HG03175 (cell line): ENCODE data around the gene CASK.

ENCODE experiments used
- ATAC-seq: cut with Tn5 transposase; IDR thresholded peaks from one replicate; pipeline ENCODE4 v1.9.1; 2021; ENCODE audit warnings: mild to moderate bottlenecking, moderate library complexity; ENCODE audit not compliant: unreplicated experiment

The CASK gene

GRCh38 chrX:41913476-41913875 is 9.9 kb downstream of the CASK start:
- no peak for ATAC-seq

GRCh38 chrX:41912923-41913322 is 10.4 kb downstream of the CASK start:
- no peak for ATAC-seq

- no peak for ATAC-seq
These were observed 14.3 kb downstream of the CASK start for GRCh38 chrX:41909068-41909467.

GRCh38 chrX:41906515-41907187 is 16.7 kb downstream of the CASK start:
- no peak for ATAC-seq

- ATAC-seq = no peak
These were observed 19.8 kb downstream of the CASK start for GRCh38 chrX:41903544-41903943.

- no peak for ATAC-seq
These were observed 23.0 kb downstream of the CASK start for GRCh38 chrX:41900321-41900720.

GRCh38 chrX:41895826-41896225 is 27.5 kb downstream of the CASK start:
- no peak for ATAC-seq

- ATAC-seq = no peak
These were observed 33.3 kb downstream of the CASK start for GRCh38 chrX:41890026-41890423.

GRCh38 chrX:41889317-41890025 is 33.9 kb downstream of the CASK start:
- no peak for ATAC-seq

GRCh38 chrX:41887691-41888090 is 35.7 kb downstream of the CASK start:
- no peak for ATAC-seq

GRCh38 chrX:41885724-41886123 is 37.6 kb downstream of the CASK start:
- ATAC-seq = no peak

- ATAC-seq = no peak
These were observed 42.2 kb downstream of the CASK start for GRCh38 chrX:41881166-41881565.

GRCh38 chrX:41877167-41877566 is 46.2 kb downstream of the CASK start:
- no peak for ATAC-seq

- no peak for ATAC-seq
These were observed 48.2 kb downstream of the CASK start for GRCh38 chrX:41875142-41875541.

GRCh38 chrX:41870719-41871151 is 52.6 kb downstream of the CASK start:
- ATAC-seq = peak; percentile 60

GRCh38 chrX:41868392-41868977 is 54.9 kb downstream of the CASK start:
- no peak for ATAC-seq

GRCh38 chrX:41863343-41864203 is 59.8 kb downstream of the CASK start:
- no peak for ATAC-seq

- no peak for ATAC-seq
These were observed 60.7 kb downstream of the CASK start for GRCh38 chrX:41862562-41863184.

- ATAC-seq = no peak
These were observed 65.1 kb downstream of the CASK start for GRCh38 chrX:41858161-41858775.

GRCh38 chrX:41857670-41858069 is 65.7 kb downstream of the CASK start:
- ATAC-seq = no peak
